NCI-H1092 treated with DMSO at 0.1 percent for 48 hours (cell line): Measurements from ENCODE around the gene CPLX3.
A peak's percentile ranks its signal among the peaks of the same experiment; 100 is the strongest.

Experiments
- DNase-seq: peaks from one replicate; lab custom pipeline; 2025; lab: John Stamatoyannopoulos, UW

Gene CPLX3

GRCh38 chr15:74828835-74829234 is 2.4 kb downstream of the CPLX3 start:
- no peak for DNase-seq

GRCh38 chr15:74829486-74829885 is 3.1 kb downstream of the CPLX3 start:
- DNase-seq = no peak

GRCh38 chr15:74829991-74830390 is 3.6 kb downstream of the CPLX3 start:
- DNase-seq = no peak

GRCh38 chr15:74830868-74831267 is 4.4 kb downstream of the CPLX3 start:
- DNase-seq = peak; percentile 5

- no peak for DNase-seq
These were observed 5.5 kb downstream of the CPLX3 start for GRCh38 chr15:74831813-74832495.

GRCh38 chr15:74832826-74833225 is 6.4 kb downstream of the CPLX3 start:
- DNase-seq = no peak

- DNase-seq = no peak
These were observed 7.1 kb downstream of the CPLX3 start for GRCh38 chr15:74833376-74834107.

GRCh38 chr15:74835312-74835823 is 8.9 kb downstream of the CPLX3 start:
- peak; percentile 5 for DNase-seq

- DNase-seq = no peak
These were observed 10.4 kb downstream of the CPLX3 start for GRCh38 chr15:74836846-74837245.

GRCh38 chr15:74837482-74838136 is 11.2 kb downstream of the CPLX3 start:
- DNase-seq = no peak

GRCh38 chr15:74838137-74838516 is 11.7 kb downstream of the CPLX3 start:
- no peak for DNase-seq

GRCh38 chr15:74838746-74839525 is 12.5 kb downstream of the CPLX3 start:
- DNase-seq = no peak

GRCh38 chr15:74839526-74840395 is 13.3 kb downstream of the CPLX3 start:
- DNase-seq = no peak

GRCh38 chr15:74840851-74841775 is 14.7 kb downstream of the CPLX3 start:
- DNase-seq = no peak

GRCh38 chr15:74841891-74842373 is 15.5 kb downstream of the CPLX3 start:
- DNase-seq = no peak

GRCh38 chr15:74842581-74843444 is 16.4 kb downstream of the CPLX3 start, which contains the start of gene ULK3:
Gene ULK3 (minus strand): TSS chr15:74843156. CDS start chr15:74843105, 51 bp downstream.
- peak; percentile 76 for DNase-seq

- no peak for DNase-seq
These were observed 17.0 kb downstream of the CPLX3 start for GRCh38 chr15:74843445-74843828.

- no peak for DNase-seq
These were observed 17.5 kb downstream of the CPLX3 start for GRCh38 chr15:74843891-74844299.
